ENCODE data around the gene ADCY6.

DNA sequence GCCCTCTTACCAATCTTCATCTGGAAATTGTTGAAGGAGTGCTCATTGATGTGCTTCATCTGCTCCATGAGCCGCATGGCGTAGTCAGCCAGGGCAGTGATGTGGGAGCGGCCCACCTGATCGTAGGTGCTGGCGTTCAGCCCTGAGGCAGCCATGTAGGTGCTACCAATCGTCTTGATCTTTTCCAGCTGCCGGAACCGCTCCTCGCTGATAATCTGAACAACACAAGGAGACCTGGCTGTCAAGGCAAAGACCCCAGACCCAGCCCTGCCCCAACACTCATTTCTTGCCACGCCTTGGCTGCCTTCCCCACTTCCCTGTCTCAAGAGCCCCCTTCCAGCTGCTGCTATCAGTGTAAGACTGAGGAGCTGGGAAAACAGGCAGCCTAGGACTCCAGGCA lies 18.1 kb downstream of the ADCY6 start:
- no peak for TF ChIP-seq POLR2A (IDR thresholded peaks at IDR 0.05; ENCODE audit: low read depth, low read length)
- TF ChIP-seq POLR2AphosphoS5 (IDR thresholded peaks at IDR 0.05; ENCODE audit: low read depth, low read length) = no peak
- no peak for TF ChIP-seq POU2F2 (IDR thresholded peaks at IDR 0.05; ENCODE audit: low read depth, low read length)
- TF ChIP-seq TAF1 (IDR thresholded peaks at IDR 0.05; ENCODE audit: low read depth, low read length) = no peak
- TF ChIP-seq SPI1 (IDR thresholded peaks at IDR 0.05; ENCODE audit: low read depth, low read length) = no peak
- no peak for TF ChIP-seq PAX5 (IDR thresholded peaks at IDR 0.05; ENCODE audit: insufficient read depth, low read length, severe bottlenecking)

Data from GM12891 (cell line).